ENCODE results near the gene NTM.

DNA sequence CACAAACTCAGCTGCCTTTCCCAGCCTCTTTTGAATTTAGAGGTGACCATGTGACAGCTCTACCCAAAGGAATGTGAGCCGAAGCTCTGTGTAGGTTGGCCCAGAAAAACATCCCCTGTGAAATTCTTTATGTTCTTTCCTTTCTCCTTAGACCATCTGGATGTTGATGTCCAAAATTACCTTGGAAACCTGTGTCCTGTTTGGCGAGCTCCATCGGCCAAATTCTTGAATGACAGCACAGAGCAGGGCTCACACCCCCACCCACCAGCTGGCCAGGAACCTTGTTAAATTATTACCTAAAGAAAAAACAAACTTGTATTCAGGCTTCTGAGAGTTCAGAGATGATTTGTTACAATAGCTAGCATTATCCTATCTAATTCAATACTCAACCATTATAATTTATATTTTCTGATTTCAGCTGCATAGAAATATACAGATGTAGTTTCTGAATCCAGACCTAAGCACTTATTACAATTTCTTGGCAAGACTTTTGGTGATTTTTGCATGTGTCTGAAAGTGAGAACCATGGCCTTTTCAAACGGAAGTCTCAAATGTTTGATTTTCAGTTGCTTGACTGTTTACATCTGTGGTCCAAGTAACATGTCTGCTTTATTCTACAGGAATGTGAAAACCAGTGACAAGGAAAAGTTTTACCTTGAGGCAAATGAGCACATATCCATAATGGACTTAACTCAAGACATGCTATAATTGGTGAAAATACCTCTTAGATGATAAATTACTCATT is 554.2 kb downstream of the NTM start:
- no peak for TF ChIP-seq POLR2A (IDR thresholded peaks at IDR 0.05)
- TF ChIP-seq, protein P1, sequence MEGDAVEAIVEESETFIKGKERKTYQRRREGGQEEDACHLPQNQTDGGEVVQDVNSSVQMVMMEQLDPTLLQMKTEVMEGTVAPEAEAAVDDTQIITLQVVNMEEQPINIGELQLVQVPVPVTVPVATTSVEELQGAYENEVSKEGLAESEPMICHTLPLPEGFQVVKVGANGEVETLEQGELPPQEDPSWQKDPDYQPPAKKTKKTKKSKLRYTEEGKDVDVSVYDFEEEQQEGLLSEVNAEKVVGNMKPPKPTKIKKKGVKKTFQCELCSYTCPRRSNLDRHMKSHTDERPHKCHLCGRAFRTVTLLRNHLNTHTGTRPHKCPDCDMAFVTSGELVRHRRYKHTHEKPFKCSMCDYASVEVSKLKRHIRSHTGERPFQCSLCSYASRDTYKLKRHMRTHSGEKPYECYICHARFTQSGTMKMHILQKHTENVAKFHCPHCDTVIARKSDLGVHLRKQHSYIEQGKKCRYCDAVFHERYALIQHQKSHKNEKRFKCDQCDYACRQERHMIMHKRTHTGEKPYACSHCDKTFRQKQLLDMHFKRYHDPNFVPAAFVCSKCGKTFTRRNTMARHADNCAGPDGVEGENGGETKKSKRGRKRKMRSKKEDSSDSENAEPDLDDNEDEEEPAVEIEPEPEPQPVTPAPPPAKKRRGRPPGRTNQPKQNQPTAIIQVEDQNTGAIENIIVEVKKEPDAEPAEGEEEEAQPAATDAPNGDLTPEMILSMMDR (IDR thresholded peaks at IDR 0.05), result no peak

All from breast epithelium (tissue), 3 donors.